SU-DHL-6 (cell line): ENCODE data around the gene CYP19A1.

Experiments used
- EZH2phosphoT487 ChIP-seq: fragments of 200-600 bp; sonication (generic), shearing (Covaris generic); conservative IDR thresholded peaks from 2 replicates; pipeline ENCODE4 v1.6.1; 2018; ENCODE audit warnings: mild to moderate bottlenecking, antibody characterized with exemption, low read length, moderate library complexity, mixed read lengths
- TF ChIP-seq, protein P1 (sequence below): fragments of 200-600 bp; sonication (generic); IDR thresholded peaks from one replicate; pipeline ENCODE4 v1.5.1; 2017; ENCODE audit warnings: antibody characterized with exemption, mild to moderate bottlenecking, low read length, moderate library complexity; ENCODE audit not compliant: insufficient read depth, poor library complexity, severe bottlenecking

DNA sequence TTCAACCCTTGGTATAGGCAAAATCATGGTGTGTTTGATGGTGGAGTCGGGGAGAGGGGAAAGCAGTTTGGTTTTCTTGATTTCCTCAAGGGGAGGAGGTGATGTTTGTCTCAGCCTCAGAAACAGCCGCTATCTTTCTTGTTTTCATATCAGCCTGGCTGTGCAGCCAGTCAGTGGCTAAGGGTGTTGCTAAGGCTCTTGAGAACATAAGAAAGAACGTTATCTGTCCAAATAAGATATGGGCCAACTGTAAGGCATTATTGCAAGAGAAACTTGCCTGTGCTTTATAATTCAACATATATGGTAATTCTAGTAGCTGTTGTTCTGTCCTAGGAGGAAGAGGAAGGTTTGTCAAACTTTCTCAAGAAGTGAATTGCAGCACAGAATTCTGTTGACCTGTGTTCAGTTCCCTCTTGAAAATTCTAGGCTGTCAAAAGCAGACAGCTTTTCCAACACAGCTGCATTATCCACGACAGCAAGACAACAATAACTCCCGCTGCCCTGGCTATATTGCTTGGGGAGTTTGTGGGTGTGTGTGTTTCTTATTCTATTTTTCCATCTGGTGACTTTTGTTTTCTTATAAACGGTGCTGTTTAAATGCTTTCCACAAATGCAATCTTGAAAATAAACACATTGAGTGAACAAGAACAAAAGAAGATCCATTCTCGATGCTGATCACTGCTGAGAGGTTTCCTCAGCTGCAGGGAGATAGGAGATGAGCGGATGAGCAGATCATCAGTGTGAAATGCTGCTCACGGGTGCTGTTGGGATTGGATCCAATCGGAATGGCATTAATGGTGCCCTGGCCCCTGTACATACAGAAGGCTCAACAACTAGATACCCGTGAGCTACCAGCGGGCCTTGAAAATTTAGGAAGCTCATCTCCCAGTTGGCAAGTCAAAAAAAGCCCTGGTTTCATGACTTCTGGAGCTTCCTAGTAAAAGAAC, 152.9 kb downstream of the CYP19A1 start:
- TF ChIP-seq, protein P1, sequence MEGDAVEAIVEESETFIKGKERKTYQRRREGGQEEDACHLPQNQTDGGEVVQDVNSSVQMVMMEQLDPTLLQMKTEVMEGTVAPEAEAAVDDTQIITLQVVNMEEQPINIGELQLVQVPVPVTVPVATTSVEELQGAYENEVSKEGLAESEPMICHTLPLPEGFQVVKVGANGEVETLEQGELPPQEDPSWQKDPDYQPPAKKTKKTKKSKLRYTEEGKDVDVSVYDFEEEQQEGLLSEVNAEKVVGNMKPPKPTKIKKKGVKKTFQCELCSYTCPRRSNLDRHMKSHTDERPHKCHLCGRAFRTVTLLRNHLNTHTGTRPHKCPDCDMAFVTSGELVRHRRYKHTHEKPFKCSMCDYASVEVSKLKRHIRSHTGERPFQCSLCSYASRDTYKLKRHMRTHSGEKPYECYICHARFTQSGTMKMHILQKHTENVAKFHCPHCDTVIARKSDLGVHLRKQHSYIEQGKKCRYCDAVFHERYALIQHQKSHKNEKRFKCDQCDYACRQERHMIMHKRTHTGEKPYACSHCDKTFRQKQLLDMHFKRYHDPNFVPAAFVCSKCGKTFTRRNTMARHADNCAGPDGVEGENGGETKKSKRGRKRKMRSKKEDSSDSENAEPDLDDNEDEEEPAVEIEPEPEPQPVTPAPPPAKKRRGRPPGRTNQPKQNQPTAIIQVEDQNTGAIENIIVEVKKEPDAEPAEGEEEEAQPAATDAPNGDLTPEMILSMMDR, result no peak
- TF ChIP-seq EZH2phosphoT487, result no peak
